Dermis microvascular lymphatic vessel endothelial cell (primary cell): ENCODE results near the gene PSTPIP2. TPM values are rescaled to one million over a fixed set of nuclear protein-coding genes. Genes with fewer than 3 reads are reported as not detected.

Experiments
- DNase-seq, 2 donors: peaks; one replicate each; pipeline versions ENCODE4 v3.0.0 to v3.0.0-alpha.2; 2010; ENCODE audit warnings: low read depth in 2 of 2
- total RNA-seq: library from RNA; depleted of rRNA; stranded (reverse); fragments of >200 nt; gene quantifications from 2 replicates; pipeline ENCODE4 v1.2.1, GENCODE V29; 2014

The PSTPIP2 gene
- total RNA-seq, 1 donor from 2014 or later = 0.64 TPM

GRCh38 chr18:45938488-45938935, 133.5 kb downstream of the PSTPIP2 start:
- no peak for DNase-seq

GRCh38 chr18:45935591-45936335, 136.3 kb downstream of the PSTPIP2 start:
- no peak for DNase-seq

Other genes starting within 250 kb of the PSTPIP2 start
- under 0.01 and 0.13 TPM in 2 replicates for gene SIGLEC15, start 246.6 kb downstream of the PSTPIP2 start, total RNA-seq
- 9.2 and 14.8 TPM in 2 replicates for gene EPG5, start 104.9 kb downstream of the PSTPIP2 start, total RNA-seq
- 733 and 734 TPM in 2 replicates for gene ATP5F1A, start 26.0 kb upstream of the PSTPIP2 start, total RNA-seq
- gene HAUS1, start 32.1 kb upstream of the PSTPIP2 start, total RNA-seq = 34.3 and 43.4 TPM in 2 replicates